Measurements from ENCODE around the gene CTSW. TPM values are rescaled to one million over a fixed set of nuclear protein-coding genes. Genes with fewer than 3 reads are reported as not detected.

The CTSW gene
- total RNA-seq, 1 experiment from 2014 or later, result not detected

- CTCF ChIA-PET, result interaction anchor here (0.5 to 1.2 kb wide), 5 partner anchors 9 to 582 kb away, joined by 3 to 8 read pairs (median 3); partner anchors contain the start of genes CCDC85B and FIBP
- DNase-seq (ENCODE audit: low read depth, low spot score) (no peak), ATAC-seq (peak; percentile 24)
- H3K36me3 ChIP-seq (ENCODE audit: control insufficient read depth, insufficient read depth, low read length), result no peaks in the 10 kb centered on the region
- in situ Hi-C loops (cut with HindIII; ENCODE audit: low pct_unique_long_range_greater_than_20kb, low sequenced_read_pairs) (no loop called here), intact Hi-C loops (cut with micrococcal nuclease; ENCODE audit: unreplicated experiment) (no loop called here)
- H3K27me3 ChIP-seq (ENCODE audit: control insufficient read depth, insufficient read depth, low read length), result no peaks in the 10 kb centered on the region
- POLR2A ChIA-PET, result interaction anchor here (0.5 to 2.4 kb wide), 9 partner anchors 9 to 404 kb away, joined by 3 to 37 read pairs (median 4); partner anchors contain the start of gene FOSL1
- BruUV-seq (replicated peaks), result TSS peak; percentile 53
- H3K27ac ChIP-seq (ENCODE audit: low read length), result peak overlapping the region; percentile 99
- H3K4me3 ChIP-seq (ENCODE audit: low read depth in 2 of 2, low read length in 2 of 2), result no peak overlapping the region
- no peaks in the 10 kb centered on the region for H3K9me3 ChIP-seq (ENCODE audit: control insufficient read depth, insufficient read depth, low read depth, low read length)
- H3K4me1 ChIP-seq (ENCODE audit: control insufficient read depth, insufficient read depth, low read length), result peaks cover 90% of the 10 kb centered on the region
- TF ChIP-seq SIN3A (IDR thresholded peaks at IDR 0.05; ENCODE audit: borderline replicate concordance, insufficient read depth, low read depth, low read length), result 0 out of 2 replicates have a peak, but pooled peaks have one; percentile 30
- TF ChIP-seq, protein P1, sequence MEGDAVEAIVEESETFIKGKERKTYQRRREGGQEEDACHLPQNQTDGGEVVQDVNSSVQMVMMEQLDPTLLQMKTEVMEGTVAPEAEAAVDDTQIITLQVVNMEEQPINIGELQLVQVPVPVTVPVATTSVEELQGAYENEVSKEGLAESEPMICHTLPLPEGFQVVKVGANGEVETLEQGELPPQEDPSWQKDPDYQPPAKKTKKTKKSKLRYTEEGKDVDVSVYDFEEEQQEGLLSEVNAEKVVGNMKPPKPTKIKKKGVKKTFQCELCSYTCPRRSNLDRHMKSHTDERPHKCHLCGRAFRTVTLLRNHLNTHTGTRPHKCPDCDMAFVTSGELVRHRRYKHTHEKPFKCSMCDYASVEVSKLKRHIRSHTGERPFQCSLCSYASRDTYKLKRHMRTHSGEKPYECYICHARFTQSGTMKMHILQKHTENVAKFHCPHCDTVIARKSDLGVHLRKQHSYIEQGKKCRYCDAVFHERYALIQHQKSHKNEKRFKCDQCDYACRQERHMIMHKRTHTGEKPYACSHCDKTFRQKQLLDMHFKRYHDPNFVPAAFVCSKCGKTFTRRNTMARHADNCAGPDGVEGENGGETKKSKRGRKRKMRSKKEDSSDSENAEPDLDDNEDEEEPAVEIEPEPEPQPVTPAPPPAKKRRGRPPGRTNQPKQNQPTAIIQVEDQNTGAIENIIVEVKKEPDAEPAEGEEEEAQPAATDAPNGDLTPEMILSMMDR (IDR thresholded peaks at IDR 0.05), result no peak
- peak; percentile 69 for TF ChIP-seq POLR2AphosphoS5 (IDR thresholded peaks at IDR 0.05; ENCODE audit: low read depth, low read length)
Measured at GRCh38 chr11:65911682-65912568, 32.3 kb downstream of the CTSW start.

DNA sequence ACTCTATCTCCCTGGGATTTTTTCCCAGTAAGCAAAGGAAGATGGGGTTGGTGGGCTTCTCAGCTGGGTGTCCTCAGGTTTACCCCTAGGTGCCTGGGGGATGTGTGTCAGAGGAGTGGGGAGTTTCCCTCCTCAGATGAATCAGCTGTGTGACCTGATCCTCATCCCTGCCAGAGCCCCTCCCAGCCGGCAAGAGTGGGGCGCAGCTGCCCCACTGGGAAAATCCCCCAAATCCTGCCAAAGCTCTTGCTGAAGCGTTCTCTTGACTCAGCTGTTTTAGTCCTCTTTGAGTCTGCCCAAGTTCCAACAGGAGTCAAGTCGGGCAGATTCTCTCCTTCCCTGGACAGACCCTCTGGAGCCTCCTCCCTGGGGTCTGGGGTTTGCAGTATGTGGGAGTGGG, 33.2 kb downstream of the CTSW start:
- H3K4me1 ChIP-seq (ENCODE audit: control insufficient read depth, insufficient read depth, low read length), result peaks cover 91% of the 10 kb centered on the region
- no peak overlapping the region for H3K4me3 ChIP-seq (ENCODE audit: low read depth in 2 of 2, low read length in 2 of 2)
- no peaks in the 10 kb centered on the region for H3K9me3 ChIP-seq (ENCODE audit: control insufficient read depth, insufficient read depth, low read depth, low read length)
- ATAC-seq, result no peak; the same call in 1 of the 2 replicates
- CTCF ChIA-PET, result interaction anchor here (0.5 to 0.9 kb wide), 2 partner anchors 22 to 582 kb away, joined by 3 read pairs; partner anchors contain the start of gene CCDC85B
- intact Hi-C loops (cut with micrococcal nuclease; ENCODE audit: unreplicated experiment) (no loop called here), in situ Hi-C loops (cut with HindIII; ENCODE audit: low pct_unique_long_range_greater_than_20kb, low sequenced_read_pairs) (no loop called here)
- POLR2A ChIA-PET, result interaction anchor here (1.4 to 2.4 kb wide), 3 partner anchors 11 to 19 kb away, joined by 4 to 37 read pairs (median 23); no protein-coding TSS in a partner anchor
- no peaks in the 10 kb centered on the region for H3K36me3 ChIP-seq (ENCODE audit: control insufficient read depth, insufficient read depth, low read length)
- TF ChIP-seq, protein P2, sequence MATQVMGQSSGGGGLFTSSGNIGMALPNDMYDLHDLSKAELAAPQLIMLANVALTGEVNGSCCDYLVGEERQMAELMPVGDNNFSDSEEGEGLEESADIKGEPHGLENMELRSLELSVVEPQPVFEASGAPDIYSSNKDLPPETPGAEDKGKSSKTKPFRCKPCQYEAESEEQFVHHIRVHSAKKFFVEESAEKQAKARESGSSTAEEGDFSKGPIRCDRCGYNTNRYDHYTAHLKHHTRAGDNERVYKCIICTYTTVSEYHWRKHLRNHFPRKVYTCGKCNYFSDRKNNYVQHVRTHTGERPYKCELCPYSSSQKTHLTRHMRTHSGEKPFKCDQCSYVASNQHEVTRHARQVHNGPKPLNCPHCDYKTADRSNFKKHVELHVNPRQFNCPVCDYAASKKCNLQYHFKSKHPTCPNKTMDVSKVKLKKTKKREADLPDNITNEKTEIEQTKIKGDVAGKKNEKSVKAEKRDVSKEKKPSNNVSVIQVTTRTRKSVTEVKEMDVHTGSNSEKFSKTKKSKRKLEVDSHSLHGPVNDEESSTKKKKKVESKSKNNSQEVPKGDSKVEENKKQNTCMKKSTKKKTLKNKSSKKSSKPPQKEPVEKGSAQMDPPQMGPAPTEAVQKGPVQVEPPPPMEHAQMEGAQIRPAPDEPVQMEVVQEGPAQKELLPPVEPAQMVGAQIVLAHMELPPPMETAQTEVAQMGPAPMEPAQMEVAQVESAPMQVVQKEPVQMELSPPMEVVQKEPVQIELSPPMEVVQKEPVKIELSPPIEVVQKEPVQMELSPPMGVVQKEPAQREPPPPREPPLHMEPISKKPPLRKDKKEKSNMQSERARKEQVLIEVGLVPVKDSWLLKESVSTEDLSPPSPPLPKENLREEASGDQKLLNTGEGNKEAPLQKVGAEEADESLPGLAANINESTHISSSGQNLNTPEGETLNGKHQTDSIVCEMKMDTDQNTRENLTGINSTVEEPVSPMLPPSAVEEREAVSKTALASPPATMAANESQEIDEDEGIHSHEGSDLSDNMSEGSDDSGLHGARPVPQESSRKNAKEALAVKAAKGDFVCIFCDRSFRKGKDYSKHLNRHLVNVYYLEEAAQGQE (IDR thresholded peaks at IDR 0.05; ENCODE audit: insufficient read depth in 1 of 2, low read depth in 2 of 2, low read length in 1 of 2), result no peak
- TF ChIP-seq SIN3A (IDR thresholded peaks at IDR 0.05; ENCODE audit: borderline replicate concordance, insufficient read depth, low read depth, low read length) (no peak), POLR2AphosphoS5 (IDR thresholded peaks at IDR 0.05; ENCODE audit: low read depth, low read length) (no peak), TCF7L2 (IDR thresholded peaks at IDR 0.05; ENCODE audit: low read depth, low read length) (no peak)
- TF ChIP-seq, protein P1 (IDR thresholded peaks at IDR 0.05), result no peak
- H3K27me3 ChIP-seq (ENCODE audit: control insufficient read depth, insufficient read depth, low read length), result no peaks in the 10 kb centered on the region
- BruUV-seq (replicated peaks), result no TSS peak
- peak overlapping the region; percentile 99 for H3K27ac ChIP-seq (ENCODE audit: low read length)
- DNase-seq (ENCODE audit: low read depth, low spot score), result no peak

All from Panc1 (cell line).